T-helper 22 cell (primary cell): ENCODE data around the gene TCP10L.
"Not testable (repeated sequence)": the region's sequence is repeated elsewhere in the genome, so short reads cannot be mapped to it uniquely, and the experiment has no call there.

Experiments
- DNase-seq: peaks from one replicate; pipeline ENCODE4 v3.0.0-alpha.2; 2020; ENCODE audit warnings: low read depth

The TCP10L gene

GRCh38 chr21:32554832-32555638 lies 30.3 kb downstream of the TCP10L start:
- DNase-seq, result no peak

GRCh38 chr21:32549886-32550285 lies 35.4 kb downstream of the TCP10L start:
- DNase-seq, result no peak

- DNase-seq, result no peak
Observed at GRCh38 chr21:32549440-32549839, 35.9 kb downstream of the TCP10L start.

- no peak for DNase-seq
Observed at GRCh38 chr21:32548978-32549377, 36.3 kb downstream of the TCP10L start.

GRCh38 chr21:32547018-32547417 lies 38.3 kb downstream of the TCP10L start:
- DNase-seq, result no peak

GRCh38 chr21:32545948-32546441 lies 39.3 kb downstream of the TCP10L start:
- DNase-seq, result no peak

- DNase-seq, result no peak
Observed at GRCh38 chr21:32544697-32545096, 40.6 kb downstream of the TCP10L start.

GRCh38 chr21:32543975-32544374 lies 41.3 kb downstream of the TCP10L start:
- DNase-seq, result no peak

- DNase-seq, result not testable (repeated sequence)
Observed at GRCh38 chr21:32543056-32543455, 42.3 kb downstream of the TCP10L start.

GRCh38 chr21:32539378-32539777 lies 45.9 kb downstream of the TCP10L start:
- no peak for DNase-seq

- DNase-seq, result no peak
Observed at GRCh38 chr21:32538147-32538792, 47.1 kb downstream of the TCP10L start.

GRCh38 chr21:32537569-32537881 lies 47.8 kb downstream of the TCP10L start:
- DNase-seq, result no peak

- no peak for DNase-seq
Observed at GRCh38 chr21:32535612-32536011, 49.7 kb downstream of the TCP10L start.

- no peak for DNase-seq
Observed at GRCh38 chr21:32534113-32534512, 51.2 kb downstream of the TCP10L start.

- DNase-seq, result no peak
Observed at GRCh38 chr21:32533611-32534010, 51.7 kb downstream of the TCP10L start.

GRCh38 chr21:32533053-32533452 lies 52.3 kb downstream of the TCP10L start:
- DNase-seq, result no peak

- no peak for DNase-seq
Observed at GRCh38 chr21:32532636-32533035, 52.7 kb downstream of the TCP10L start.

- not testable (repeated sequence) for DNase-seq
Observed at GRCh38 chr21:32531561-32531960, 53.8 kb downstream of the TCP10L start.

GRCh38 chr21:32530809-32531208 lies 54.5 kb downstream of the TCP10L start:
- DNase-seq, result not testable (repeated sequence)

GRCh38 chr21:32529679-32530078 lies 55.6 kb downstream of the TCP10L start:
- DNase-seq, result no peak

- DNase-seq, result no peak
Observed at GRCh38 chr21:32525282-32525681, 60.0 kb downstream of the TCP10L start.

GRCh38 chr21:32523988-32524719 lies 61.2 kb downstream of the TCP10L start:
- DNase-seq, result no peak
